ENCODE measurements around the gene SIGLEC8.

Gene SIGLEC8

DNA sequence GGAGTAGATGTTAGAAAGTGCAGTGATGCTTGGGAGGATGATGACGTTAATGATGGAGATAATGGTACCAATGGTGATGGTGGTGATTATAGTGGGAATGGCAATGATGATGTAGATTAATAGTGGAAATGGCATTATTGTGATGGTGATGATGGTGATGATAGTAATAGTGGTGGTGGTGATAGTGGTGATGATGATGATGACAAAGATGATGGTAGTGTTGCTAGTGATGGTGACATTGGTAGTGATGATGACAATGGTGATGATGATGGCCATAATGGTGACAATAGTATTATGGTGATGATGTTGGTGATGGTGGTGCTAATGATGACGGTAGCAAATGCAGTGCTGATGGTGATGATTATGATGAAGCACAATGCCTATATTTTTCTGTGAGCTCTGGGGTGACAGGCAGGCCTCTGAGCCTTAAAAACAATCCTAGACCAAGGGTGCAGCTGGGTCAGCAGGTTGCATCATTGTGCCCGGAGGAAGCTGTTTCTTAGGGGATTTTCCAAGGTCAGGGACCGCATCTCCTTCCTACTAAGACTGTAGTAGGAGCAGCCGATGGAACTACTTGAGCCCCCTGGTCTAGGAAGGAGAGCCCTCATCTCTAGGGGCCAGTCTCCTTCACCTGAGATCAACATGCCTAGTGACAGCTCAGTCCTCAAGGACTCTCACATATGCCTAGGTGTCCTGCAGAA is 27.9 kb upstream of the SIGLEC8 start:
- DNase-seq: no peak

DNA sequence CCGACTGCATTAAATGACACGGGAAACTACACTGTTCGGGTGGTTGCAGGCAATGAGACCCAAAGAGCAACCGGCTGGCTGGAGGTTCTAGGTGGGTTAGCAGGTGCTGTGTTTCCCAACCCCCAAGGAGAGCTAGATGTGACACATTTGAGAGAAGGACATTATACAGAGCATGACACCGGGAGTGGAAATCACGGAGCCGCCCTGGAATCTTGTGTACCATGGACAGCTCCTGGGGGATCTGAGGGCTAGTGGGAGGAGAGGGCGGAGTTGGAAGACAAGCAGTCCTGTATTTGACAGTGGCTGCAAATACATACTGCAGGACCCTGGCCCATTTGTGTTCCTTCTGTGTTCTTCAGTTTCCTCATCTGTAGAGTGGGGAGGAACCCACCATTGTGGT is 22.3 kb upstream of the SIGLEC8 start:
- DNase-seq: no peak
- H3K4me1 Mint-ChIP-seq: no peaks in the 10 kb centered on the region
- H3K9me3 Mint-ChIP-seq: no peaks in the 10 kb centered on the region
- CTCF ChIA-PET: interaction anchor here (1.1 to 1.3 kb wide), 2 partner anchors 33 to 179 kb away, joined by 4 read pairs; no protein-coding TSS in a partner anchor
- peaks cover 10% of the 10 kb centered on the region for H3K27me3 Mint-ChIP-seq
- H3K4me3 Mint-ChIP-seq: no peak overlapping the region
- no peaks in the 10 kb centered on the region for H3K36me3 Mint-ChIP-seq
- no peak overlapping the region for H3K27ac Mint-ChIP-seq

More for the DNA sequence above, 27.9 kb upstream of the SIGLEC8 start:
- no peak overlapping the region for H3K27ac Mint-ChIP-seq
- peaks cover 9% of the 10 kb centered on the region for H3K27me3 Mint-ChIP-seq
- no peaks in the 10 kb centered on the region for H3K36me3 Mint-ChIP-seq
- H3K4me3 Mint-ChIP-seq: no peak overlapping the region
- no peaks in the 10 kb centered on the region for H3K4me1 Mint-ChIP-seq
- H3K9me3 Mint-ChIP-seq: no peaks in the 10 kb centered on the region
- CTCF ChIA-PET: no interaction called here

DNA sequence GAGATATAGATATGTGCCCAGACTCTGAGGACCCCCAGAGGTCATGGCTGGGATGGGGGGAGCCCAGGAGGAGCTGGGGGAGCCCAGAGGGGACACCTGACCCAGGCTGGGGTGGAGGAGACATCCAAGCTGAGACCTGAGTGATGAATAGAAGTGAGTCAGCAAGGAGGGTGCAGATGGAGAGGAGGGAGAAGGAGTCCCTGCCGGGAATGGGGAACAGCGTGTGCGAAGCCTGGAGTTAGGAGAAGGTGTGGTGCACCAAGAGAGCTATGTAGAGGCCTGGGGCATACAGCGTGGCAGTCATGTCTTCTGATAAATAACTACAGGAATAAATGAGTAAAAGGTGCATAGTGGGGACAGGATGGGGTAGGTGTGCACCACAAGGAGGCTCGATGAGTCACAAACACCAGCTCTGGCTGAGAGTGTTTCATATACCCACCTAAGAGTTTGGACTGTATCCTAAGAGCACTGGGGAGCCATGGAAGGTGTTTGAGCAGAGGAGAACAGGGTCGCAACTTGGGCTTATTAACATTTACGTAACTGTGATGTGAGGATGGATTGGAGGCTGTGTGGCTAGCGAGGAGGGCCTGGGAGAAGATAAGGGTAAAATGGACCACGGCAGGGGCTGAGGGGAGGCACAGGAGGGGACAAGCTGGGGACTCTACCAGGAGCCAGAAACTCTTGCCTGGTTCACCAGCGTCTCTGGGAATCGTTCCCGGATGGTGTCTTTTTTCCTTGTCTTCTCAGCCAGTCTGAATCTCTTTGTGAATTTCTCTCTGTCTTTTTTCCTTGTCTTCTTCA is 21.5 kb upstream of the SIGLEC8 start:
- H3K27me3 Mint-ChIP-seq: peaks cover 10% of the 10 kb centered on the region
- H3K27ac Mint-ChIP-seq: no peak overlapping the region
- no peaks in the 10 kb centered on the region for H3K4me1 Mint-ChIP-seq
- H3K36me3 Mint-ChIP-seq: no peaks in the 10 kb centered on the region
- CTCF ChIA-PET: interaction anchor here (0.5 to 1.3 kb wide), 3 partner anchors 34 to 180 kb away, joined by 3 to 4 read pairs (median 4); no protein-coding TSS in a partner anchor
- DNase-seq: no peak
- no peak overlapping the region for H3K4me3 Mint-ChIP-seq
- no peaks in the 10 kb centered on the region for H3K9me3 Mint-ChIP-seq

DNA sequence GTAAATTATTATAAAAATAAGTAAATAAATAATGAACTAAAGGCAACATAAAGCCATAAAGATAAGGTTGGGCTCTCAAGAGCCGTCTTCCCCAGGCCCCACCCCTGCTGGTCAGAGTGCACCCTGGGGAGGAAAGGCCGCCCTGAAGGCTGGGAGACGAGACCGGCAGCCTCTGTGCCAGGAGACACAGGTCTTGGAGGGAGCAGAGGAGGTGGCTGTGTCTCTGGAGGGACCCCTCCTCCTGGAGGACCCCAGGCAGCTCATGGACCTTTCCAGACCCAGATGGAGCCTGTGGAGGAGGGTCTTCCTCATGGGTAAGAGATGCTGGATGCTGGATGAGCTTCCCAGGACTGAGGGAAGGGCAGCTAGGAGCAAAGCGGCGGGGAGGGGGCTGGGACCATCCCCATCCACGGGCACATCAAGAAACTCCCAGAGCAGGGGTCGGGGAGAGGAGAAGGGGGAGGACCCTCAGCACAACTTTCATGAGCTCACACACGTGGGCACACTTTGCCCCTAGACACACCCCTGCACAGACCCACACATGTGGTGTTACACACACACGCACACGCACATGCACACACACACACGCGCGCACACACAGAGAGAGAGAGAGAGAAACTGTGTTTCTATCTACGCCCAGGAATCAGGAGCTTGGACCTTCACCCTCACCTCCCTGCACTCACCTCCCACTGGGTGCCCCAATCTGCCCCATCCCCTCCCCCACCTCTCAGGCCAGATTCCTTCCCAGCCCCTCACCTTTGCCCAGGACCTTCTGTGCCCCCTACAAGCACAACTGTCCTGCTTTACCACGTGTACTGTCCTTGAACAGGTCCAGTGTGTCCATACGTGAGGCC is 20.4 kb upstream of the SIGLEC8 start, which contains the start of gene CEACAM18:
Gene CEACAM18, plus strand, starts transcription at position 159 of the 854 bp plus-strand sequence.
- Mint-ChIP-seq H3K27ac (no peak within 1 kb of the TSS), H3K27me3 (peaks cover 13% of the 10 kb centered on the region), H3K9me3 (no peaks in the 10 kb centered on the region), H3K4me3 (no peak within 1 kb of the TSS), H3K36me3 (no peaks in the 10 kb centered on the region), H3K4me1 (no peaks in the 10 kb centered on the region)
- DNase-seq: no peak
- CTCF ChIA-PET: interaction anchor here (0.6 kb wide), 1 partner anchor 174 kb away, joined by 3 read pairs; no protein-coding TSS in a partner anchor

DNA sequence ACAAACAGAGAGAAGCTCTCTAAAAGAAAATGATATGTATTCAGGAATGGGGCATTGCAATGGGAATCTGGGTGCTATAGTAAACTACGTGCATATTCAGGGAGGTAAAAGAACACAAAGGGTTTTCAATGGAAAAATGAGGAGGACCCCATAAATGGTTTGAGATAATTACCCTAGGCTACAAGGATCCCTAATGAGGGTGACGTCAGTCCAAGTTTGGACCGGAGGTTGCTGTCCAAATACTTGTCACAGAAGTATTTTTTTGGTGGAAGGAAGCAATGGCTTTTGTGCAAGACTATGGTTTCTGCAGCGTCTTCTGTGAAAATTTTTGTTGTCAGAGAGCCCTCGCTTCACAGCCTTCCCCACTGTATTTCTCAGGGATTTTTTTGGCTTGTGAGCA is 19.1 kb upstream of the SIGLEC8 start:
- DNase-seq: no peak
- Mint-ChIP-seq H3K9me3 (no peaks in the 10 kb centered on the region), H3K27me3 (peaks cover 22% of the 10 kb centered on the region), H3K27ac (no peak overlapping the region), H3K4me3 (no peak overlapping the region), H3K36me3 (no peaks in the 10 kb centered on the region), H3K4me1 (no peaks in the 10 kb centered on the region)
- CTCF ChIA-PET: no interaction called here

DNA sequence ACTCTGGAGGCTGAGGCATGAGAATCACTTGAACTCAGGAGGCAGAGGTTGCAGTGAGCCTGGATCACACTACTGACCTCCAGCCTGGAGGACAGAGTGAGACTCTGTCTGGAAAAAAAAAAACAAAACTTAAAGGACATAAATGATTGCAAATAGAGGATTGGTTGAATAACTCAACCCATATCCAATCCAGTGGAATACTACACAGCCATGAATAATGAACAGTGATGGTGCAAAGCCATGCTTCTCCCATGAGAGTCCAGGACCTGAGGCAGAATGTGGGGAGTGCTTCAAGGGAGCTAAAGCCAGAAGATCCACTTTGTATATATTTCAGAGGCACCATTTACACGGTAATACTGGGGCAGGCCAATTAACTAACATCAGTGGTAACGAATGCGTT is 17.9 kb upstream of the SIGLEC8 start:
- no peaks in the 10 kb centered on the region for H3K36me3 Mint-ChIP-seq
- peaks cover 17% of the 10 kb centered on the region for H3K27me3 Mint-ChIP-seq
- no peaks in the 10 kb centered on the region for H3K9me3 Mint-ChIP-seq
- no peak for DNase-seq
- CTCF ChIA-PET: interaction anchor here (0.7 to 5.4 kb wide), 2 partner anchors 40 to 184 kb away, joined by 4 to 70 read pairs; no protein-coding TSS in a partner anchor
- H3K4me3 Mint-ChIP-seq: no peak overlapping the region
- H3K4me1 Mint-ChIP-seq: no peaks in the 10 kb centered on the region
- H3K27ac Mint-ChIP-seq: no peak overlapping the region

DNA sequence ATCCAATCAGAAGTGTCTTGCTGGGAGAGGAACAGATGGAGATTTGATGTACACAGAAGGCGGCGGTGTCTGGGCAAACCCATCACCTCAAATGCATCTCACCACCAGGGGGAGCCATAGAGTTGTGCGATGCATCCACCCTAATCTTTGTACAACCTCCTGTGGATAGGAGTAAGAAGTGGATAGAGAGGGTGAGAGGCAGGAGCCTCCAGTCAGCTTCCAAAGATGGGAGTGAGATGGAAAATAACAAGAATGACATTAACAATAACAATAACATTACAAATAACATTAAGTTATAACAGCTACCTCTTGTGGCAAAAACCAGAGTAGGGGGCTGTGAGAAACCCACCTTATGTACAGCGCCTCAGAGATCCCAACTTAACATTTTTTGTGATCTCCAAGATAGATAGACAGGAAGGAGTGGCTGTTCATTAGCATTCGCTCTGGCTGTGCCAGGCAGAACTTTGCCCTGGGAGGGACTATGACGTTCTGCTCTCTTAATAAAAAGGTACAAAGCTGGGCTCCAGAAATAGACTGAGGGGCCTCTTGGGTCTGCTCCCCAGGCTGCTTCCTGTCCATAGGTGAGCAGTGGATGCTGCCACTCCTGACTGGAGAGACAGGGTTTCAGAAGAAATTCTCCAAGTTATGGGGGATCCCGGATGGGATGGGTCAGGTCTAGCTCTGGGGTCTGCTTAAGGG is 14.9 kb upstream of the SIGLEC8 start:
- Mint-ChIP-seq H3K36me3 (no peaks in the 10 kb centered on the region), H3K27ac (no peak overlapping the region)

DNA sequence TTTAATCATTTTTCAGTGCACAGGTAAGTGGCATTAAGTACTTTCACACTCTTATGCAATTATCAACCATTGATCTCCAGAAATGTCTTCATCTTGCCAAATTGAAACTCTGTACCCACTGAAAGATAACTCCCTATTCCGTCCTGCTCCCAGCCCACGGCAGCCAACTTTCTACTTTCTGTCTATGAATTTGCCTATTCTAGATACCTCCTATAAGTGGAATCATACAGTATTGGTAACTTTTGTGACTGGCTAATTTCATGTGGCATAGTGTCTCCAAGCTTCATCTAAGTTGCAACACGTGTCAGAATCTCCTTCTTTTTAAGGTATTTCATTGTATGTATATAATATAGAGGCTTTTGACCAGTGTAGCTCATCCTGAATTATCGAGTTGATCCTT is 14.4 kb upstream of the SIGLEC8 start:
- CTCF ChIA-PET: interaction anchor here (0.7 to 5.4 kb wide), 19 partner anchors 10 to 305 kb away, joined by 3 to 70 read pairs (median 4); no protein-coding TSS in a partner anchor
- Mint-ChIP-seq H3K4me3 (no peak overlapping the region), H3K27me3 (peaks cover 32% of the 10 kb centered on the region), H3K9me3 (no peaks in the 10 kb centered on the region), H3K36me3 (no peaks in the 10 kb centered on the region), H3K4me1 (peaks cover 5% of the 10 kb centered on the region), H3K27ac (no peak overlapping the region)
- no peak for DNase-seq

More for the DNA sequence above, 14.9 kb upstream of the SIGLEC8 start:
- Mint-ChIP-seq H3K4me1 (no peaks in the 10 kb centered on the region), H3K4me3 (no peak overlapping the region), H3K27me3 (peaks cover 28% of the 10 kb centered on the region), H3K9me3 (no peaks in the 10 kb centered on the region)
- DNase-seq: peak; percentile 87
- CTCF ChIA-PET: interaction anchor here (0.7 to 5.4 kb wide), 24 partner anchors 8 to 304 kb away, joined by 3 to 70 read pairs (median 4); partner anchors contain the start of gene SIGLEC10

DNA sequence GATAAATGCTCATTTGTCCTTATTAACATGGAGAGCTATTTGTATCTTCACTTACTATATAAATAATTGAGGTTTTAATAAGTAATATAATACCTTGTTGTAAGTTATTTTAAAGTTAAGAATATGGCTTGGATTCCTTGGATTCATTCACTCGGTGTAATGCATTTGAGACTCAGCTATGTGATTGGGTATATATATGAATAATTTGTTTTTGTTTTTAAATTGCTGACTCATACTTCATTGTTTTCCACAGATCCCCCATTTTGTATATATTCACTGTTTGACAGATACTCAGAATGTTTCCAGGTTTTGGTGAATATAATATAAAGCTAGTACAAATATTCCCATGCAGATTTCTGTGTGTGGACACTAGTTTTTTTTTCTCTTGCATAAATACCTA is 13.3 kb upstream of the SIGLEC8 start:
- H3K4me3 Mint-ChIP-seq: no peak overlapping the region

DNA sequence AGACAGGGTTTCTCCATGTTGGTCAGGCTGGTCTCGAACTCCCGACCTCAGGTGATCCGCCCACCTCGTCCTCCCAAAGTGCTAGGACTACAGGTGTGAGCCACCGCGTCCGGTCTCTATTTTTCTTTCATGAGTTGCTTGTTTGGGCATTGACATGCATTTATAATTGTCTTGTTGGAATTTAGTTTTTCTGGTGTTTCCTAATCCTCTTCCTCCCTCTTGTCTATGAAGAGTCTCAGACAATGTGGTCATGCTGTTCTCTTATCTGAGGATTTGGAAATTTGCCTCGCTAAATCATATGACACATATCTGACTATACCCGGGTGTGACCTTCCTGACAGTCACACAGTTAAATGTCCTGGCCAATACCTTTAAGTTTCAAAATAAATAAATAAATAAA is 12.7 kb upstream of the SIGLEC8 start:
- Mint-ChIP-seq H3K27ac (no peak overlapping the region), H3K27me3 (peaks cover 45% of the 10 kb centered on the region), H3K4me1 (peaks cover 7% of the 10 kb centered on the region), H3K9me3 (no peaks in the 10 kb centered on the region), H3K36me3 (no peaks in the 10 kb centered on the region), H3K4me3 (no peak overlapping the region)
- DNase-seq: no peak
- CTCF ChIA-PET: interaction anchor here (0.7 to 5.4 kb wide), 6 partner anchors 8 to 188 kb away, joined by 3 to 70 read pairs (median 6); no protein-coding TSS in a partner anchor

More for the DNA sequence above, 13.3 kb upstream of the SIGLEC8 start:
- Mint-ChIP-seq H3K27ac (no peak overlapping the region), H3K4me1 (peaks cover 7% of the 10 kb centered on the region), H3K36me3 (no peaks in the 10 kb centered on the region), H3K9me3 (no peaks in the 10 kb centered on the region), H3K27me3 (peaks cover 40% of the 10 kb centered on the region)
- no peak for DNase-seq
- CTCF ChIA-PET: interaction anchor here (0.7 to 5.4 kb wide), 7 partner anchors 9 to 188 kb away, joined by 3 to 70 read pairs (median 5); no protein-coding TSS in a partner anchor

DNA sequence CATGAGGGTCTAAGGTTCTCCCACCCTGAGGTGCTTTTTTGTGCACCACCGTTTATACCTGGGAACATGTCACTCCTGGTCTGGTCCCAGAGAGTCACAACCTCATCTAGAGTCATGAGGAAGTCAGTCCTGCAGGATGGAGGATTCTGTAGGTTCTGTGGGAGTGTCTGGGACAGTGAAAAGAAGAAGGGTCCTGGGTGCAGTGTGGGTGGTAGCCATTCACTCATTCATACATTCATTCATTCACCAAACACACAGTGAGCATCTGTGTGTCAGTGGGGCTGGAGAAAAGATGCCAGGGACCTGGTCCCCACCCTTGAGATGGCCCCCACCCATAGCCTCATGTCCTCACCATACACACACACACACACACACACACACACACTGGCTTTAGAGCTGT is 11.4 kb upstream of the SIGLEC8 start:
- Mint-ChIP-seq H3K27me3 (peaks cover 51% of the 10 kb centered on the region), H3K36me3 (no peaks in the 10 kb centered on the region), H3K27ac (no peak overlapping the region), H3K4me1 (peaks cover 7% of the 10 kb centered on the region), H3K4me3 (no peak overlapping the region), H3K9me3 (no peaks in the 10 kb centered on the region)
- DNase-seq: no peak
- CTCF ChIA-PET: interaction anchor here (0.7 to 1.1 kb wide), 2 partner anchors 44 to 48 kb away, joined by 3 to 4 read pairs; no protein-coding TSS in a partner anchor

DNA sequence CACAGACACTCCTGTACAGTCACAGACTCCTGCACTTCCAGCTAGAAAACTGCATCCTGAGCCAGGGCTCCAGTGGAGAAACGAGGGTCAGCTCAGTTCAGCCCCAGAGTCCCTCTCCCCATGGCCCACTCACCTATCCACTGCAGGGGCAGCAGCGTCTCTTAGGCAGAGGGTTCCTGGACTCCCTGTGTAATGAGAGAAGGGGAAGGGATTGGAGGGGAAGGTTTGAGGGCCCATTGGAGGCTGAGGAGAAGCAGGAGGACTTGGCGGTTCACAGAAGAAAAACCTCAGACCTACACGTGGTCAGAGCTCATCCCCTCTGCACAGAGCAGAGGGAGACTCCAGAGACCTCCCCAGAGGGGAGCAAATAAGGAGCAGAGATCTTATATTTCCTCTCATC is 10.9 kb upstream of the SIGLEC8 start:
- Mint-ChIP-seq H3K4me3 (no peak overlapping the region), H3K9me3 (no peaks in the 10 kb centered on the region), H3K4me1 (peaks cover 7% of the 10 kb centered on the region), H3K27me3 (peaks cover 54% of the 10 kb centered on the region), H3K27ac (no peak overlapping the region), H3K36me3 (no peaks in the 10 kb centered on the region)
- no peak for DNase-seq
- CTCF ChIA-PET: interaction anchor here (1.1 kb wide), 1 partner anchor 44 kb away, joined by 4 read pairs; no protein-coding TSS in a partner anchor

DNA sequence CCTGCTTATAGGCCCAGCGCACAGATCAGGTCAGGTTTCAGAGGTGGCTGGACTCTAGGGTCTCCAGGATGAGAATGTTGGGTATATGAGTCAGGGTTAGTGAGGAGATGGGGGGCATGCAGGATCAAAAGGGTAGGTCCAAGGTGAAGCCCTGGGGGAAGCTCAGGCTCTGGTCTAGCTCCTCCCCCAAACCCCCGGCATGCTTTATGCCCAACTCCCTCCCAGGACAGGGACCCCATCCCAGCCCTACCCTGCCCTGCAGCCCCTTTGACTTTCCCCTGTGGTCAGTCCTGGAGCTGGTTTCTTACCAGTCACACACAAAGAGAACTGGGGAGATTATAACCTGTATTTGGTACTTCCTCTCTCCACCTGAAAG is 10.3 kb upstream of the SIGLEC8 start:
- no peak for DNase-seq
- Mint-ChIP-seq H3K4me1 (peaks cover 7% of the 10 kb centered on the region), H3K36me3 (no peaks in the 10 kb centered on the region), H3K4me3 (no peak overlapping the region), H3K27me3 (peaks cover 54% of the 10 kb centered on the region), H3K27ac (no peak overlapping the region), H3K9me3 (no peaks in the 10 kb centered on the region)
- CTCF ChIA-PET: interaction anchor here (1.1 kb wide), 1 partner anchor 189 kb away, joined by 4 read pairs; no protein-coding TSS in a partner anchor
